Naive thymus-derived CD8-positive, alpha-beta T cell (primary cell): ENCODE results near the gene HRK. TPM values are rescaled to one million over a fixed set of nuclear protein-coding genes. Genes with fewer than 3 reads are reported as not detected.
A peak's percentile ranks its signal among the peaks of the same experiment; 100 is the strongest.

Experiments
- ATAC-seq, 2 donors: fragments of 150-1000 bp; cut with Tn5 transposase in 1 of 2; sonication (Bioruptor Pico), chemical (Tn5 transposase) in 1 of 2; 1 replicate in 1 of 2; 2 replicates in 1 of 2; pipeline ENCODE4 v1.10.0; 2021; ENCODE audit warnings: mild to moderate bottlenecking in 2 of 2, moderate library complexity in 2 of 2
- POLR2A ChIA-PET: fragments of 350-600 bp; sonication (Branson Sonifier 250); formaldehyde crosslinking; loops from one replicate; lab custom pipeline; 2021; ENCODE audit warnings: antibody characterized with exemption; lab: Charles Lee
- DNase-seq, 10 donors: peaks; one replicate each; pipeline versions ENCODE4 v3.0.0 to v3.0.0-alpha.2; 2020 to 2022
- H3K27ac Mint-ChIP-seq, 10 donors: one replicate each; pipeline ENCODE4 v1.8.0; 2020 to 2022; ENCODE audit warnings: mild to moderate bottlenecking in 10 of 10, mixed read lengths in 10 of 10, moderate library complexity in 4 of 10, inconsistent platforms in 1 of 10
- H3K27me3 Mint-ChIP-seq, 5 donors: one replicate each; pipeline ENCODE4 v1.8.0; 2021 to 2022; ENCODE audit warnings: mixed read lengths in 5 of 5
- H3K36me3 Mint-ChIP-seq, 3 donors: one replicate each; pipeline ENCODE4 v1.8.0; 2020 to 2022; ENCODE audit warnings: mixed read lengths in 3 of 3, mild to moderate bottlenecking in 2 of 3, inconsistent platforms in 1 of 3
- H3K4me1 Mint-ChIP-seq, 4 donors: one replicate each; pipeline ENCODE4 v1.8.0; 2021 to 2022; ENCODE audit warnings: mixed read lengths in 4 of 4
- H3K4me3 Mint-ChIP-seq, 10 donors: one replicate each; pipeline ENCODE4 v1.8.0; 2020 to 2022; ENCODE audit warnings: mild to moderate bottlenecking in 10 of 10, mixed read lengths in 10 of 10, moderate library complexity in 6 of 10, inconsistent platforms in 1 of 10
- H3K9me3 Mint-ChIP-seq, 9 donors: one replicate each; pipeline ENCODE4 v1.8.0; 2020 to 2022; ENCODE audit warnings: mixed read lengths in 9 of 9, mild to moderate bottlenecking in 3 of 9, inconsistent platforms in 1 of 9, moderate library complexity in 1 of 9
- polyA plus RNA-seq, 3 donors: library from polyadenylated mRNA; unstranded; fragments of 300-500 nt; fragmentation: Illumina TruSeq; gene quantifications; one replicate each; pipeline ENCODE4 v1.2.3, GENCODE V29; 2021
- total RNA-seq, 8 experiments: library from RNA in 2 of 8; stranded (reverse) in 2 of 8; gene quantifications; one replicate each; pipeline ENCODE4 v1.2.3 and lab custom pipeline; 2021 to 2026

Gene HRK
- total and polyA plus RNA-seq, 5 experiments from 2014 or later = 0.13 to 0.30 TPM; not detected in 3

GRCh38 chr12:116879509-116880212, 1.6 kb downstream of the HRK start:
- Mint-ChIP-seq H3K4me3 (peak overlapping the region; percentile 75 to 99 (median 89)), H3K36me3 (peaks cover 0 to 5% (median 0%) of the 10 kb centered on the region in 3 donors), H3K9me3 (peaks cover 0 to 6% (median 2%) of the 10 kb centered on the region in 9 donors), H3K27ac (peak overlapping the region in 1 of 10 donors; percentile 20), H3K27me3 (peaks cover 36 to 88% (median 60%) of the 10 kb centered on the region in 5 donors), H3K4me1 (peaks cover 17 to 42% (median 34%) of the 10 kb centered on the region in 4 donors)
- POLR2A ChIA-PET = interaction anchor here (0.8 kb wide), 1 partner anchor 141 kb away, joined by 3 read pairs; the partner anchor contains the start of genes RNFT2 and SPRING1
- ATAC-seq (peak; percentile 47 to 53), DNase-seq (peak in 1 of 10 donors; percentile 13)

GRCh38 chr12:116878567-116879508, 2.4 kb downstream of the HRK start:
- Mint-ChIP-seq H3K27ac (no peak overlapping the region), H3K9me3 (peaks cover 0 to 11% (median 3%) of the 10 kb centered on the region in 9 donors), H3K4me3 (peak overlapping the region; percentile 75 to 99 (median 88)), H3K36me3 (peaks cover 0 to 5% (median 0%) of the 10 kb centered on the region in 3 donors), H3K27me3 (peaks cover 34 to 88% (median 62%) of the 10 kb centered on the region in 5 donors), H3K4me1 (peaks cover 17 to 50% (median 36%) of the 10 kb centered on the region in 4 donors)
- POLR2A ChIA-PET = no interaction called here
- DNase-seq = no peak
- ATAC-seq = peak in 1 of 2 donors; percentile 11

- ATAC-seq (no peak), DNase-seq (no peak)
- peaks cover 24 to 72% (median 48%) of the 10 kb centered on the region in 5 donors for H3K27me3 Mint-ChIP-seq
- peaks cover 22 to 48% (median 29%) of the 10 kb centered on the region in 4 donors for H3K4me1 Mint-ChIP-seq
- peaks cover 0 to 11% (median 3%) of the 10 kb centered on the region in 9 donors for H3K9me3 Mint-ChIP-seq
- no peak overlapping the region for H3K4me3 Mint-ChIP-seq
- H3K27ac Mint-ChIP-seq = no peak overlapping the region
- peaks cover 0 to 5% (median 0%) of the 10 kb centered on the region in 3 donors for H3K36me3 Mint-ChIP-seq
- POLR2A ChIA-PET = interaction anchor here (0.6 kb wide), 1 partner anchor 10 kb away, joined by 5 read pairs; no protein-coding TSS in a partner anchor
Observed at GRCh38 chr12:116876151-116876869, 4.9 kb downstream of the HRK start.

GRCh38 chr12:116874324-116874995, 6.8 kb downstream of the HRK start:
- no peak overlapping the region for H3K27ac Mint-ChIP-seq
- H3K4me1 Mint-ChIP-seq = peaks cover 12 to 33% (median 18%) of the 10 kb centered on the region in 4 donors
- ATAC-seq (no peak), DNase-seq (no peak)
- peaks cover 0 to 11% (median 3%) of the 10 kb centered on the region in 9 donors for H3K9me3 Mint-ChIP-seq
- no peak overlapping the region for H3K4me3 Mint-ChIP-seq
- H3K27me3 Mint-ChIP-seq = peaks cover 14 to 56% (median 37%) of the 10 kb centered on the region in 5 donors
- H3K36me3 Mint-ChIP-seq = peaks cover 0 to 2% (median 0%) of the 10 kb centered on the region in 3 donors
- POLR2A ChIA-PET = no interaction called here

- Mint-ChIP-seq H3K27me3 (peaks cover 0 to 18% (median 10%) of the 10 kb centered on the region in 5 donors), H3K36me3 (no peaks in the 10 kb centered on the region), H3K4me3 (no peak overlapping the region), H3K27ac (no peak overlapping the region), H3K4me1 (peaks cover 4 to 20% (median 7%) of the 10 kb centered on the region in 4 donors), H3K9me3 (peaks cover 0 to 11% (median 3%) of the 10 kb centered on the region in 9 donors)
- ATAC-seq = no peak
- POLR2A ChIA-PET = no interaction called here
- DNase-seq = no peak
Observed at GRCh38 chr12:116870306-116870705, 10.9 kb downstream of the HRK start.

- H3K27ac Mint-ChIP-seq = no peak overlapping the region
- POLR2A ChIA-PET = no interaction called here
- ATAC-seq = no peak
Observed at GRCh38 chr12:116867523-116867922, 13.7 kb downstream of the HRK start.

GRCh38 chr12:116864371-116865160, 16.7 kb downstream of the HRK start:
- POLR2A ChIA-PET = no interaction called here
- Mint-ChIP-seq H3K9me3 (peaks cover 0 to 4% (median 0%) of the 10 kb centered on the region in 9 donors), H3K36me3 (no peaks in the 10 kb centered on the region), H3K4me1 (peaks cover 3 to 13% (median 7%) of the 10 kb centered on the region in 4 donors), H3K27me3 (peaks cover 1 to 9% (median 3%) of the 10 kb centered on the region in 5 donors), H3K27ac (peak overlapping the region in 1 of 10 donors; percentile 5), H3K4me3 (no peak overlapping the region)
- DNase-seq (no peak), ATAC-seq (no peak)

More at GRCh38 chr12:116867523-116867922, 13.7 kb downstream of the HRK start:
- no peak overlapping the region for H3K4me3 Mint-ChIP-seq
- peaks cover 0 to 4% (median 0%) of the 10 kb centered on the region in 9 donors for H3K9me3 Mint-ChIP-seq
- no peak for DNase-seq
- peaks cover 0 to 3% (median under 1%) of the 10 kb centered on the region in 4 donors for H3K4me1 Mint-ChIP-seq
- no peaks in the 10 kb centered on the region for H3K36me3 Mint-ChIP-seq
- peaks cover 0 to 4% (median 2%) of the 10 kb centered on the region in 5 donors for H3K27me3 Mint-ChIP-seq

GRCh38 chr12:116863275-116863767, 17.9 kb downstream of the HRK start:
- Mint-ChIP-seq H3K27ac (peak overlapping the region in 1 of 10 donors; percentile 26), H3K36me3 (no peaks in the 10 kb centered on the region), H3K27me3 (peaks cover 2 to 15% (median 7%) of the 10 kb centered on the region in 5 donors), H3K4me1 (peaks cover 3 to 15% (median 7%) of the 10 kb centered on the region in 4 donors), H3K9me3 (peaks cover 0 to 4% (median 0%) of the 10 kb centered on the region in 9 donors), H3K4me3 (no peak overlapping the region)
- DNase-seq (no peak), ATAC-seq (no peak)
- POLR2A ChIA-PET = no interaction called here

GRCh38 chr12:116862167-116862566, 19.1 kb downstream of the HRK start:
- POLR2A ChIA-PET = no interaction called here
- no peak for ATAC-seq
- Mint-ChIP-seq H3K9me3 (peaks cover 0 to 4% (median 0%) of the 10 kb centered on the region in 9 donors), H3K36me3 (no peaks in the 10 kb centered on the region), H3K27me3 (peaks cover 6 to 23% (median 14%) of the 10 kb centered on the region in 5 donors), H3K27ac (peak overlapping the region in 1 of 10 donors; percentile 31), H3K4me1 (peaks cover 5 to 25% (median 9%) of the 10 kb centered on the region in 4 donors), H3K4me3 (no peak overlapping the region)
- DNase-seq = no peak

- peak; percentile 75 to 79 for ATAC-seq
- peaks cover 9 to 31% (median 19%) of the 10 kb centered on the region in 5 donors for H3K27me3 Mint-ChIP-seq
- peak in 6 of 10 donors; percentile 16 to 73 (median 36) for DNase-seq
- H3K4me1 Mint-ChIP-seq = peaks cover 5 to 27% (median 9%) of the 10 kb centered on the region in 4 donors
- H3K27ac Mint-ChIP-seq = no peak overlapping the region
- no peak overlapping the region for H3K4me3 Mint-ChIP-seq
- POLR2A ChIA-PET = no interaction called here
- peaks cover 0 to under 1% (median 0%) of the 10 kb centered on the region in 9 donors for H3K9me3 Mint-ChIP-seq
- no peaks in the 10 kb centered on the region for H3K36me3 Mint-ChIP-seq
Observed at GRCh38 chr12:116861320-116861719, 19.9 kb downstream of the HRK start.
